ENCODE data around the gene ZNF217. TPM values are rescaled to one million over a fixed set of nuclear protein-coding genes. Genes with fewer than 3 reads are reported as not detected.
"Not testable (repeated sequence)": the region's sequence is repeated elsewhere in the genome, so short reads cannot be mapped to it uniquely, and the experiment has no call there.

ZNF217 gene
- total RNA-seq, 1 donor from 2014 or later = 44.8 TPM

DNA sequence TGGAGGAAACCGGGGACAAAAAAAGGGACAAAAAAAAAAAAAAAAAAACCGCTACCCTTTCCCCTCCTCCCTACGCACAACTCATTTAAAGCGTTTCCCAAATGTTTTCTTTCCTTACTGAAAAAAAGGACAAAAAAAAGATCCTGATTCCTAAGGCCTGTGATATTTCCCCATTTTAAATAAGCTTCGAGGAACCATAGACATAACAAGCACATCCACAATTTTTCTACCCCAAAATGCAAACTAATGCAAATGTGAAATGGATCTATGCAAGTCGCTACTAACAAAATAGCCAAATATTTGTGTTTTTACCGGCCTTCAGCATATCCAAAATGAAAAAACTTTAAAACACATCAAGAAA is 1.4 kb upstream of the ZNF217 start:
- intact Hi-C loops (cut with DNase I) = no loop called here
- H3K27ac ChIP-seq = peak overlapping the region; percentile 95

GRCh38 chr20:53594068-53595017 is 704 bp upstream of the ZNF217 start:
- Histone ChIP-seq H3K4me1 (peaks cover 20% of the 10 kb centered on the region), H3K4me3 (peak overlapping the region; percentile 70), H3K36me3 (no peaks in the 10 kb centered on the region), H3K9me3 (no peaks in the 10 kb centered on the region), H3K27ac (peak overlapping the region; percentile 95), H3K27me3 (ENCODE audit: low read depth) (no peaks in the 10 kb centered on the region)
- ATAC-seq = peak; percentile 96 to 97
- intact Hi-C loops (cut with DNase I) = no loop called here
- peak; percentile 96 for DNase-seq
- peak; percentile 38 for TF ChIP-seq CTCF (IDR thresholded peaks at IDR 0.05)

More for the DNA sequence above, 1.4 kb upstream of the ZNF217 start:
- Histone ChIP-seq H3K4me1 (peaks cover 17% of the 10 kb centered on the region), H3K4me3 (peak overlapping the region; percentile 70), H3K36me3 (no peaks in the 10 kb centered on the region), H3K27me3 (ENCODE audit: low read depth) (no peaks in the 10 kb centered on the region), H3K9me3 (no peaks in the 10 kb centered on the region)
- DNase-seq (no peak), ATAC-seq (no peak)
- no peak for TF ChIP-seq CTCF (IDR thresholded peaks at IDR 0.05)

- no peaks in the 10 kb centered on the region for H3K36me3 ChIP-seq
- no peaks in the 10 kb centered on the region for H3K9me3 ChIP-seq
- ATAC-seq (peak; percentile 1 to 2), DNase-seq (peak; percentile 56)
- TF ChIP-seq CTCF (IDR thresholded peaks at IDR 0.05) = no peak
- H3K4me3 ChIP-seq = peak overlapping the region; percentile 70
- no peaks in the 10 kb centered on the region for H3K27me3 ChIP-seq (ENCODE audit: low read depth)
- intact Hi-C loops (cut with DNase I) = no loop called here
- H3K4me1 ChIP-seq = peaks cover 21% of the 10 kb centered on the region
- peak overlapping the region; percentile 95 for H3K27ac ChIP-seq
Measured at GRCh38 chr20:53592992-53593465, 610 bp downstream of the ZNF217 start.

- intact Hi-C loops (cut with DNase I); H3K36me3 ChIP-seq; H3K27me3 ChIP-seq (ENCODE audit: low read depth); H3K9me3 ChIP-seq: not testable (repeated sequence)
- peak; percentile 74 for DNase-seq
- peak; percentile 27 to 31 for ATAC-seq
- Histone ChIP-seq H3K4me3 (peak overlapping the region; percentile 70), H3K27ac (peak overlapping the region; percentile 95), H3K4me1 (peaks cover 18% of the 10 kb centered on the region)
Measured at GRCh38 chr20:53592454-53592991, 1.1 kb downstream of the ZNF217 start.

- Histone ChIP-seq H3K4me1 (peaks cover 16% of the 10 kb centered on the region), H3K27ac (peak overlapping the region; percentile 95), H3K4me3 (peak overlapping the region; percentile 70)
- H3K27me3 ChIP-seq (ENCODE audit: low read depth); intact Hi-C loops (cut with DNase I); H3K36me3 ChIP-seq; DNase-seq; H3K9me3 ChIP-seq; ATAC-seq: not testable (repeated sequence)
Measured at GRCh38 chr20:53591941-53592441, 1.6 kb downstream of the ZNF217 start.

- intact Hi-C loops (cut with DNase I); H3K9me3 ChIP-seq; H3K27me3 ChIP-seq (ENCODE audit: low read depth); ATAC-seq; H3K36me3 ChIP-seq; DNase-seq: not testable (repeated sequence)
- peak overlapping the region; percentile 70 for H3K4me3 ChIP-seq
- H3K27ac ChIP-seq = peak overlapping the region; percentile 95
- H3K4me1 ChIP-seq = peaks cover 18% of the 10 kb centered on the region
Measured at GRCh38 chr20:53591206-53591741, 2.4 kb downstream of the ZNF217 start.

DNA sequence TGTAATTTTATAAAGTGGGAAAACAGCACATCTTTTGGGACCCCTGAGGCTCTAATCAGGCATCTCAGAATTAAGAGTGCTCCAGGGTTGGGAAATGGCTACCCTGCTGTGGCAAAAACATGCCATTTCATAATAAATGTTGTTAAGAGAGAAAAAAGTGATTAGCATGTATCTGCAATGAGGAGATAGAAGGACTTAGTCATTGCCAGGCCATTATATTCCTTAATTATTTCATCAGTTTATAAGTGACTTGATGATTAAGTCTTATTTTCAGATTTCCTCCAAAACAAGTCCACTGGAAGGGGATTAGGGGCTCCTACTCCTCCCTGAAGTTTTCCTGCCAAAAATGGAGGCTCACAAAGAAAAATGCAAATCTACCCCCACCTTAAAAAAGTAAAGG is 3.0 kb downstream of the ZNF217 start:
- not testable (repeated sequence) for H3K27me3 ChIP-seq (ENCODE audit: low read depth)

DNA sequence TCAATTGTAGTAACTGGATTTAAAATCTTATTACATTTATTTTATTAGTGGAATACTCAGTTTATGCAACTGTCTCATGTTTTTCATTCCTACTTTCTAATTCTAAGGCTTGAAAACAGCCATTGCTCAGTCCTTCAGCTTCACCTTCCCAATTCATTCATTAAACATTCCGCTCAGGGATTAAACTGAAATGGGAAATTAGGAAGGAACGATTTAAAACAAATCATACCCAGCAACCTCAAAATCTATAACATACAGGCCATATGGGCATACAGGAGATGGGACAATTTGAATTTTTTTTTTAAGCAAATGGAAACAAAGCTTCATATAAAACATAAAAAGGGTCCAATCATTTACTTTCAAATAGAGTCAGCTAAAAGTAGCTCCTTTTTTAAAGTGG is 3.5 kb downstream of the ZNF217 start:
- H3K27ac ChIP-seq = peak overlapping the region; percentile 95
- ATAC-seq; intact Hi-C loops (cut with DNase I): not testable (repeated sequence)

More for the DNA sequence above, 3.0 kb downstream of the ZNF217 start:
- intact Hi-C loops (cut with DNase I); DNase-seq; H3K9me3 ChIP-seq; H3K36me3 ChIP-seq; ATAC-seq: not testable (repeated sequence)
- H3K27ac ChIP-seq = peak overlapping the region; percentile 95
- H3K4me3 ChIP-seq = peak overlapping the region; percentile 70
- H3K4me1 ChIP-seq = peaks cover 24% of the 10 kb centered on the region

DNA sequence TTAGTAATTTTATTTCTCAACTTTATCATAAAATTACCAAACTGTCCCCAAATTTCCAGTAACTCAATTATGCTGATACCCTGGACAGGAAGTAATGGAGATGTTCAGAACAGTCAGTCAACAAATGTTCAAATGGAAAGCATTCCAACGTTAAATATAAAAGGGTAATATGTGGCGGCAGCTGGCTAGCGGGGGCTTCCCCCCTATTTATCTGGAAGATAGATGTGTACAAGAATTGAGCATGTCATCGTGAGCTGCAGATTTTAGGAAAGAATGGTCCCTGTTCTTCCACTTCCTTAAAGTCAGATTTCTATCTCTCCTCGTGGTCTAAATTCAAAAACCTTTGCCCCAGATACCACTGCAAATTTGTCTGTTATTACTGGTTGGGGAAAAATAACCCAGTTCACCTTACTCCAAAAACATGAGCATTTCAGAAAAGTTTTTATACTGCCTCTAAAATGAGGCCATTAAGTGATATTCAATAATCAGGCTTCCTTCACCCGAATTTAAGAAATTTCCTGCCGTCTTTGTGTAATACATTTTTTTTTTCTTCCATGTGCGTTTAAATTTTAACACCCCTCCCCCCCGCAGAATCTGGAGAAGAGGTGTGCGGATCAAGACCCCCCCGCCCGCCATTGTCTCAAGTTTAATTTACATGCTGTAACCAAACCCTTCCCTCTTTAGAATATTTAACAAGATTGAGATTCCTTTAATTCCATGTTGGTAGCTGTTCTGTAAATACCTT is 4.1 kb downstream of the ZNF217 start:
- H3K36me3 ChIP-seq; H3K9me3 ChIP-seq; H3K27me3 ChIP-seq (ENCODE audit: low read depth); intact Hi-C loops (cut with DNase I); ATAC-seq: not testable (repeated sequence)
- Histone ChIP-seq H3K4me3 (peak overlapping the region; percentile 24), H3K4me1 (peaks cover 32% of the 10 kb centered on the region), H3K27ac (peak overlapping the region; percentile 95)
- DNase-seq = peak; percentile 12

More for the DNA sequence above, 3.5 kb downstream of the ZNF217 start:
- not testable (repeated sequence) for H3K9me3 ChIP-seq; H3K36me3 ChIP-seq; DNase-seq; H3K27me3 ChIP-seq (ENCODE audit: low read depth)
- Histone ChIP-seq H3K4me1 (peaks cover 29% of the 10 kb centered on the region), H3K4me3 (peak overlapping the region; percentile 11)
